Osteoblast (primary cell): ENCODE measurements around the gene PHF12. TPM values are rescaled to one million over a fixed set of nuclear protein-coding genes. Genes with fewer than 3 reads are reported as not detected.
A peak's percentile ranks its signal among the peaks of the same experiment; 100 is the strongest.

Experiments
- DNase-seq: peaks from one replicate; pipeline ENCODE4 v3.0.0; 2011; ENCODE audit warnings: low spot score, mixed read lengths; ENCODE audit not compliant: insufficient read length; ENCODE audit errors: missing footprints
- H2AFZ ChIP-seq: 2 replicates; pipeline ENCODE4 v1.6.0; 2011; ENCODE audit warnings: mild to moderate bottlenecking, low read length
- H3K27ac ChIP-seq: 2 replicates; pipeline ENCODE4 v1.5.1; 2011; ENCODE audit warnings: mild to moderate bottlenecking, low read depth, low read length, moderate library complexity
- H3K27me3 ChIP-seq: 2 replicates; pipeline ENCODE4 v1.6.0; 2012; ENCODE audit warnings: mild to moderate bottlenecking, control low read depth, inconsistent platforms, low read length, moderate library complexity; ENCODE audit not compliant: insufficient read depth
- H3K36me3 ChIP-seq: 2 replicates; pipeline ENCODE4 v1.5.1; 2011; ENCODE audit warnings: mild to moderate bottlenecking, low read length, control low read depth, moderate library complexity; ENCODE audit not compliant: insufficient read depth
- H3K4me1 ChIP-seq: 2 replicates; pipeline ENCODE4 v1.5.1; 2011; ENCODE audit warnings: mild to moderate bottlenecking, low read length, control low read depth, moderate library complexity; ENCODE audit not compliant: insufficient read depth
- H3K4me2 ChIP-seq: 2 replicates; pipeline ENCODE4 v1.6.0; 2011; ENCODE audit warnings: mild to moderate bottlenecking, low read length; ENCODE audit not compliant: insufficient read depth
- H3K4me3 ChIP-seq: fragments of 200-600 bp; sonication (generic); 3 replicates; pipeline ENCODE4 v1.5.1; 2012; ENCODE audit warnings: mild to moderate bottlenecking, low read length, inconsistent platforms; ENCODE audit not compliant: insufficient read depth
- H3K79me2 ChIP-seq: 2 replicates; pipeline ENCODE4 v1.6.0; 2012; ENCODE audit warnings: mild to moderate bottlenecking, low read length, control low read depth, inconsistent platforms; ENCODE audit not compliant: insufficient read depth
- H3K9me3 ChIP-seq: 2 replicates; pipeline ENCODE4 v1.5.1; 2011; ENCODE audit warnings: low read depth, low read length, control low read depth
- H4K20me1 ChIP-seq: 2 replicates; pipeline ENCODE4 v1.6.0; 2012; ENCODE audit warnings: mild to moderate bottlenecking, low read length, control low read depth; ENCODE audit not compliant: insufficient read depth
- total RNA-seq: library from RNA; depleted of rRNA; stranded (reverse); fragments of >200 nt; gene quantifications from 2 replicates; pipeline ENCODE4 v1.2.3, GENCODE V29; 2012
- TF ChIP-seq, protein P1 (sequence below): IDR thresholded peaks from 2 replicates; pipeline ENCODE4 v1.5.1; 2011; ENCODE audit warnings: mild to moderate bottlenecking, low read depth, low read length, moderate library complexity; ENCODE audit errors: extremely low read depth

Gene PHF12
- total RNA-seq, 1 donor = 26.8 TPM

DNA sequence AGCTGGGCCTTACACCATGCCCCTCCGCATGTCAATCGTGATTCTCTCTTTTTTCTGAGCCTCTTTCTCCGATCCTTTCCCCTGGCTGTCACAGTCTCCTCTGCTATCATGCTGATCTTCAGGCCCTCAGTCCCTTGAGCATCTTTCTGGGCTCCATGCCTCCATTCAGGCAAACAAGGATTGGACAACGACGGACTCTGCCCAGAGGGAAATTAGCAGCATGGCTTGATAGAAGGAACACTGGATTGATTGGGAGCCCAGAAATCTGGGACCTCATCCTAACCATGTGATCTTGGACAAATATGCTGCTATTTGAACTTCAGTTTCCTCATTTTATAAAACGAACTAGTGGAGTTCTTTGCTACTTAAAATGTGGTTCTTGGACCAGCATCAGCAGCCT lies 19.6 kb upstream of the PHF12 start:
- H3K4me1 ChIP-seq = peaks cover 15% of the 10 kb centered on the region
- H3K36me3 ChIP-seq = no peaks in the 10 kb centered on the region
- TF ChIP-seq, protein P1, sequence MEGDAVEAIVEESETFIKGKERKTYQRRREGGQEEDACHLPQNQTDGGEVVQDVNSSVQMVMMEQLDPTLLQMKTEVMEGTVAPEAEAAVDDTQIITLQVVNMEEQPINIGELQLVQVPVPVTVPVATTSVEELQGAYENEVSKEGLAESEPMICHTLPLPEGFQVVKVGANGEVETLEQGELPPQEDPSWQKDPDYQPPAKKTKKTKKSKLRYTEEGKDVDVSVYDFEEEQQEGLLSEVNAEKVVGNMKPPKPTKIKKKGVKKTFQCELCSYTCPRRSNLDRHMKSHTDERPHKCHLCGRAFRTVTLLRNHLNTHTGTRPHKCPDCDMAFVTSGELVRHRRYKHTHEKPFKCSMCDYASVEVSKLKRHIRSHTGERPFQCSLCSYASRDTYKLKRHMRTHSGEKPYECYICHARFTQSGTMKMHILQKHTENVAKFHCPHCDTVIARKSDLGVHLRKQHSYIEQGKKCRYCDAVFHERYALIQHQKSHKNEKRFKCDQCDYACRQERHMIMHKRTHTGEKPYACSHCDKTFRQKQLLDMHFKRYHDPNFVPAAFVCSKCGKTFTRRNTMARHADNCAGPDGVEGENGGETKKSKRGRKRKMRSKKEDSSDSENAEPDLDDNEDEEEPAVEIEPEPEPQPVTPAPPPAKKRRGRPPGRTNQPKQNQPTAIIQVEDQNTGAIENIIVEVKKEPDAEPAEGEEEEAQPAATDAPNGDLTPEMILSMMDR = no peak
- H2AFZ ChIP-seq = no peak overlapping the region
- H3K79me2 ChIP-seq = no peaks in the 10 kb centered on the region
- H3K27me3 ChIP-seq = peaks cover 54% of the 10 kb centered on the region
- H3K4me3 ChIP-seq = no peak overlapping the region
- DNase-seq = peak; percentile 63
- H4K20me1 ChIP-seq = no peaks in the 10 kb centered on the region
- H3K9me3 ChIP-seq = no peaks in the 10 kb centered on the region
- no peak overlapping the region for H3K27ac ChIP-seq
- no peak overlapping the region for H3K4me2 ChIP-seq

DNA sequence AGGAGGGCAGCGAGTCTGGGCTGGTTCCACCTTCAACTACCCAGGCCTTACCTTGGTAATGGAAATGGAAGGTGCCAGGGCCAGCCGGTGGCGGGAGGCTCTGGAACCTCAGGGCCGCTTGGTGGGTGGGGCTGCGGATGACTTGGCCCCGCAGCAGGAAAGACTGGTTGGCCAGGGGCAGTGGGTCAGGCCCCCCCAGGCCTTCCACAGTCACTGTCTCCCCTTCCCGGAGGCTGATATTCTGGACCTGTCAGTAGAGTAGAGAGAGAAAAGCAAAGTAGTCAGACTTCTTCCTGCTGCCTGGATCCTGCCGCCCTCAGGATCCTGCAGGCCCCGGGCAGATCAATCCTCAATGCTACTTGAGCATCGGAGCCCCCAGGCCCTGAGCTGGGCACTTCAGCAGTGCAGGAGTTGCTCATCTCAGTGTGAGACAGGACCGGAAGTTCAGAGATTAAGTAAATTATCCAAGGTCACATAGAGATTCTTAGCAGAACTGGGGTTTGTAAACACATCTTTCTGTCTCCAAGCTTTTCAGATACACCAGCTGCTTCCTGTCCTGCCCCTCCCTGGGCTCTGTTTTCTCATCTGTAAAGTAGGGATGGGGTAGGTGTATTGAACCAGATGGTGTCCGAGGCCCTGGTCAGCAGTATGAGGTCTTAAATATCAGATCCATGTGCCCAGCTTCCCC lies 18.5 kb upstream of the PHF12 start:
- Histone ChIP-seq H3K4me2 (no peak overlapping the region), H3K79me2 (no peaks in the 10 kb centered on the region), H3K36me3 (no peaks in the 10 kb centered on the region), H3K4me3 (no peak overlapping the region), H2AFZ (no peak overlapping the region), H3K9me3 (no peaks in the 10 kb centered on the region), H4K20me1 (no peaks in the 10 kb centered on the region), H3K4me1 (peaks cover 15% of the 10 kb centered on the region), H3K27ac (no peak overlapping the region), H3K27me3 (peaks cover 50% of the 10 kb centered on the region)
- DNase-seq = peak; percentile 74
- TF ChIP-seq, protein P1 = no peak

DNA sequence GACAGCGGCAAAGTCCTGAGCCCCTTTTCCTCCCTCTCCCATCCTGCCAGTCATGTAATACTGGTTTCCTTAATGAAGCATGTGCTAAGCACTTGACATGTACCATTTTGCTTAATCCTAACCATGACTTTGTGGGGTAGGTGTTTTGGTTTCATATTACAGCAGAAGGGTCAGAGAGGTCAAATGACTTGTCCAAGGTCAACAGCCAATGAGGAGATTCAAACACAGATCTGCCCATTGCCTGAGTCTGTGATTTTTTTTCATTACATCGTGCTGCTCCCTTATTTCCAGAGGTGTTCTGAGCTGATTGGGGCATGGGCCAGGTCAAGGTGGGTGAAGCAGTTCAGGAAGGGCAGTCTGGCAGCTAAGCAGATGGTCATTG lies 17.6 kb upstream of the PHF12 start:
- H3K4me3 ChIP-seq = no peak overlapping the region
- no peaks in the 10 kb centered on the region for H3K79me2 ChIP-seq
- no peak overlapping the region for H3K4me2 ChIP-seq
- no peaks in the 10 kb centered on the region for H3K36me3 ChIP-seq
- no peak overlapping the region for H2AFZ ChIP-seq
- peaks cover 46% of the 10 kb centered on the region for H3K27me3 ChIP-seq
- no peak overlapping the region for H3K27ac ChIP-seq
- H4K20me1 ChIP-seq = no peaks in the 10 kb centered on the region
- peaks cover 15% of the 10 kb centered on the region for H3K4me1 ChIP-seq
- TF ChIP-seq, protein P1 = no peak
- DNase-seq = peak; percentile 14
- H3K9me3 ChIP-seq = no peaks in the 10 kb centered on the region

DNA sequence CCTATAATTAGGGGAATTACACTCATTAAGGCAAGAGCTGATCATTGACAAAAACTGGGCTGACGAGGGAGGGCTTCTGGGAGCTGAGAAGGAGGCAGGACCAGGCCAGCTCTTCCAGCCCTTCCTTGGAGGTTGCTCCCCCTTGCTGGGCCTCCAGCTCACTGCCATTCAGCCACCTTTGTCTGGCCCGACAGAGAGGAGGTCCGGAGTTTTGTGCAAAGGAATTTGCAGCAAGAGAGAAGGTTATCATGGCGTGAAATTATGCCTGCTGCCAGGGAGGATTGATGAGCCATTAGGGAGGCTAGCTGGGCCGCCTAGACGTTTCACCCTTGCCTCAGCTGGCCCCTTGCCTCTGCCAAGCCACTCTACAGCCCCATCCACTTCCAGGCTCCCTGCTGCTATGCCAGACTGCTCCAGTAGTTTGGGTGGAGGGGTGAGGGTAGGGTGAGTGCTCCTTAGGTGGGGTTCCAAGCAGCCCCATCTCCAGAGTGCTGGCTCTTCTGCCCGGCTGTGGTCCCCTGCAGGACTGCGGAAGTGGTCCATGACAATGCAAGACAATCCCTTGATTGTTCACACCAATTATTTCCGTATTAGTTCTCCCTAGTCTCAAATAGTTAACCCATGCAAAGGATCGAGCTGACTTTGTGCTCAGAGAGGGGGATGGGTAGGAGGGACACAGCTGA lies 17.1 kb upstream of the PHF12 start:
- H3K36me3 ChIP-seq = no peaks in the 10 kb centered on the region
- H3K27ac ChIP-seq = no peak overlapping the region
- peak; percentile 37 for DNase-seq
- H2AFZ ChIP-seq = no peak overlapping the region
- H3K27me3 ChIP-seq = peaks cover 49% of the 10 kb centered on the region
- H3K4me1 ChIP-seq = peaks cover 10% of the 10 kb centered on the region
- no peaks in the 10 kb centered on the region for H3K9me3 ChIP-seq
- H4K20me1 ChIP-seq = no peaks in the 10 kb centered on the region
- no peaks in the 10 kb centered on the region for H3K79me2 ChIP-seq
- H3K4me2 ChIP-seq = no peak overlapping the region
- TF ChIP-seq, protein P1 = no peak
- H3K4me3 ChIP-seq = no peak overlapping the region
